ENCODE results near the gene CASP8AP2. TPM values are rescaled to one million over a fixed set of nuclear protein-coding genes. Genes with fewer than 3 reads are reported as not detected.
A peak's percentile ranks its signal among the peaks of the same experiment; 100 is the strongest.

CASP8AP2 gene
- total RNA-seq, 2 experiments from 2014 or later, result 17.3 to 20.0 TPM

DNA sequence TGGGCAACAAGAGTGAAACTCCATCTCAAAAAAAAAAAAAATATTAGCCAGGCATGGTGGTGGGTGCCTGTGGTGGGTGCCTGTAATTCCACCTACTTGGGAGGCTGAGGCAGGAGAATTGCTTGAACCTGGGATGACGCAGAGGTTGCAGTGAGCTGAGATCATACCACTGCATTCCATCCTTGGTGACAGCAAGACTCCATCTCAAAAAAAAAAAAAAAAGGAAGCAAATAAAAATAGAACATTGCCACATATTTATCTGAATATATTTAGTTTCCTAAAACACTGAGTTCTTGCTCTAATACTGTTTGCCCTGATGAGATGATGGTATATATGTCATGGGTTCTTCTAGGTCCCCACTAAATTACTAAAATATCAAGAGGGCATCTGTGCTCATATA is 28.4 kb downstream of the CASP8AP2 start:
- Histone ChIP-seq H3K4me3 (ENCODE audit: low read length) (no peak overlapping the region), H3K4me1 (ENCODE audit: insufficient read depth, low read length) (no peaks in the 10 kb centered on the region), H3K27me3 (ENCODE audit: control insufficient read depth in 1 of 2, insufficient read depth in 2 of 2, low read length in 2 of 2) (no peaks in the 10 kb centered on the region), H3K9me3 (ENCODE audit: control insufficient read depth in 1 of 2, insufficient read depth in 1 of 2, low read length in 2 of 2) (no peaks in the 10 kb centered on the region), H3K36me3 (ENCODE audit: insufficient read depth, low read length) (peaks cover 84% of the 10 kb centered on the region), H3K27ac (ENCODE audit: low read depth in 1 of 2, low read length in 2 of 2) (no peak overlapping the region)
- H3K4me1 Mint-ChIP-seq (ENCODE audit: low read depth), result peaks cover 6% of the 10 kb centered on the region
- DNase-seq (no peak), ATAC-seq (ENCODE audit: poor library complexity) (no peak)
- CTCF ChIA-PET, result no interaction called here
- H3K9me3 Mint-ChIP-seq, result no peaks in the 10 kb centered on the region
- H3K36me3 Mint-ChIP-seq (ENCODE audit: low read depth), result peaks cover 82% of the 10 kb centered on the region
- intact Hi-C loops (cut with DNase I, micrococcal nuclease), result no loop called here
- H3K4me3 Mint-ChIP-seq, result no peak overlapping the region
- no peak for TF ChIP-seq CTCF (IDR thresholded peaks at IDR 0.05)
- H3K27me3 Mint-ChIP-seq, result no peaks in the 10 kb centered on the region
- POLR2A ChIA-PET, result no interaction called here
- no peak overlapping the region for H3K27ac Mint-ChIP-seq

- no peaks in the 10 kb centered on the region for H3K4me1 ChIP-seq (ENCODE audit: insufficient read depth, low read length)
- Mint-ChIP-seq H3K4me3 (no peak overlapping the region), H3K36me3 (ENCODE audit: low read depth) (peaks cover 81% of the 10 kb centered on the region), H3K27ac (peak overlapping the region; percentile 10), H3K27me3 (no peaks in the 10 kb centered on the region), H3K9me3 (no peaks in the 10 kb centered on the region), H3K4me1 (ENCODE audit: low read depth) (peaks cover 6% of the 10 kb centered on the region)
- H3K4me3 ChIP-seq (ENCODE audit: low read length), result no peak overlapping the region
- ChIA-PET POLR2A (interaction anchor here (0.5 kb wide), 1 partner anchor 18 kb away, joined by 3 read pairs; no protein-coding TSS in a partner anchor), CTCF (interaction anchor here (1.3 kb wide), 1 partner anchor 66 kb away, joined by 3 read pairs; no protein-coding TSS in a partner anchor)
- DNase-seq (peak in 1 of 14 experiments; percentile 4), ATAC-seq (ENCODE audit: poor library complexity) (no peak)
- peaks cover 80% of the 10 kb centered on the region for H3K36me3 ChIP-seq (ENCODE audit: insufficient read depth, low read length)
- H3K27me3 ChIP-seq (ENCODE audit: control insufficient read depth in 1 of 2, insufficient read depth in 2 of 2, low read length in 2 of 2), result no peaks in the 10 kb centered on the region
- no peak overlapping the region for H3K27ac ChIP-seq (ENCODE audit: low read depth in 1 of 2, low read length in 2 of 2)
- intact Hi-C loops (cut with DNase I, micrococcal nuclease), result no loop called here
- H3K9me3 ChIP-seq (ENCODE audit: control insufficient read depth in 1 of 2, insufficient read depth in 1 of 2, low read length in 2 of 2), result no peaks in the 10 kb centered on the region
- TF ChIP-seq CTCF (IDR thresholded peaks at IDR 0.05), result no peak
Observed at GRCh38 chr6:89859744-89860143, 30.1 kb downstream of the CASP8AP2 start.

DNA sequence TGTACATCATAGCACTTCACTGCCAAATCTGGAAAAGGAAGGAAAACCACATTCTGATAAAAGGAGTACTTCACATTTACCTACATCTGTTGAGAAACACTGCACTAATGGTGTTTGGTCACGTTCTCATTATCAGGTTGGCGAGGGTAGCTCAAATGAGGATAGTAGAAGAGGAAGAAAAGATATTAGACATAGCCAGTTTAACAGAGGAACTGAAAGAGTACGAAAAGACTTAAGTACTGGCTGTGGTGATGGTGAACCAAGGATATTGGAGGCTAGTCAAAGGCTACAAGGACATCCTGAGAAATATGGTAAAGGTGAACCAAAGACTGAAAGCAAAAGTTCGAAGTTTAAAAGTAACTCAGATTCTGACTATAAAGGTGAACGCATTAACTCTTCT is 32.6 kb downstream of the CASP8AP2 start:
- H3K9me3 Mint-ChIP-seq, result no peaks in the 10 kb centered on the region
- intact Hi-C loops (cut with DNase I, micrococcal nuclease), result no loop called here
- no peak overlapping the region for H3K27ac ChIP-seq (ENCODE audit: low read depth in 1 of 2, low read length in 2 of 2)
- H3K36me3 Mint-ChIP-seq (ENCODE audit: low read depth), result peaks cover 74% of the 10 kb centered on the region
- no peak overlapping the region for H3K4me3 ChIP-seq (ENCODE audit: low read length)
- peaks cover 0 to 6% of the 10 kb centered on the region in 2 experiments for H3K9me3 ChIP-seq (ENCODE audit: control insufficient read depth in 1 of 2, insufficient read depth in 1 of 2, low read length in 2 of 2)
- no peak overlapping the region for H3K27ac Mint-ChIP-seq
- no peaks in the 10 kb centered on the region for H3K27me3 ChIP-seq (ENCODE audit: control insufficient read depth in 1 of 2, insufficient read depth in 2 of 2, low read length in 2 of 2)
- ChIA-PET CTCF (no interaction called here), POLR2A (no interaction called here)
- no peak for TF ChIP-seq CTCF (IDR thresholded peaks at IDR 0.05)
- DNase-seq (no peak), ATAC-seq (ENCODE audit: poor library complexity) (no peak)
- no peaks in the 10 kb centered on the region for H3K4me1 ChIP-seq (ENCODE audit: insufficient read depth, low read length)
- H3K4me1 Mint-ChIP-seq (ENCODE audit: low read depth), result peaks cover 6% of the 10 kb centered on the region
- peaks cover 76% of the 10 kb centered on the region for H3K36me3 ChIP-seq (ENCODE audit: insufficient read depth, low read length)
- H3K4me3 Mint-ChIP-seq, result no peak overlapping the region
- H3K27me3 Mint-ChIP-seq, result no peaks in the 10 kb centered on the region

Data from CD4-positive, alpha-beta T cell (primary cell).